OCI-LY1 (cell line): ENCODE measurements around the gene CHEK1.

Experiments used
- H2AFZ ChIP-seq: fragments of 200-600 bp; sonication (generic), shearing (Covaris generic); 2 replicates; pipeline ENCODE4 v1.6.0; 2014; ENCODE audit warnings: antibody characterized with exemption, mild to moderate bottlenecking, low read length
- H3F3A ChIP-seq: fragments of 200-600 bp; sonication (generic), shearing (Covaris generic); 2 replicates; pipeline ENCODE4 v1.6.0; 2014; ENCODE audit warnings: mild to moderate bottlenecking, antibody characterized with exemption, low read length, moderate library complexity; ENCODE audit not compliant: insufficient read depth
- H3K27ac ChIP-seq: fragments of 200-600 bp; sonication (generic); 2 replicates; pipeline ENCODE4 v1.5.1; 2014; ENCODE audit warnings: low read length, mixed run types, mild to moderate bottlenecking, low read depth; ENCODE audit not compliant: poor library complexity, severe bottlenecking
- H3K27me3 ChIP-seq: fragments of 200-600 bp; sonication (generic); 2 replicates; pipeline ENCODE4 v1.6.0; 2014; ENCODE audit warnings: antibody characterized with exemption, mild to moderate bottlenecking, low read length, moderate library complexity; ENCODE audit not compliant: insufficient read depth
- H3K36me3 ChIP-seq: fragments of 200-600 bp; sonication (generic); 2 replicates; pipeline ENCODE4 v1.6.1; 2014; ENCODE audit warnings: mild to moderate bottlenecking, antibody characterized with exemption, low read length, moderate library complexity, mixed read lengths; ENCODE audit not compliant: insufficient read depth
- H3K4me1 ChIP-seq: fragments of 200-600 bp; sonication (generic); 2 replicates; pipeline ENCODE4 v1.5.1; 2014; ENCODE audit warnings: mild to moderate bottlenecking, low read length, moderate library complexity; ENCODE audit not compliant: insufficient read depth, severe bottlenecking
- H3K4me2 ChIP-seq: fragments of 200-600 bp; sonication (generic), shearing (Covaris generic); 2 replicates; pipeline ENCODE4 v1.6.1; 2014; ENCODE audit warnings: low read length
- H3K4me3 ChIP-seq: fragments of 200-600 bp; sonication (generic); 2 replicates; pipeline ENCODE4 v1.5.1; 2014; ENCODE audit warnings: low read length, low read depth, mild to moderate bottlenecking, mixed read lengths; ENCODE audit not compliant: poor library complexity, severe bottlenecking
- H3K79me2 ChIP-seq: fragments of 200-600 bp; shearing (Covaris generic); 2 replicates; pipeline ENCODE4 v1.6.1; 2016; ENCODE audit warnings: mixed run types, low read length, mixed read lengths; ENCODE audit not compliant: insufficient read depth
- H3K9ac ChIP-seq: fragments of 200-600 bp; sonication (generic), shearing (Covaris generic); 2 replicates; pipeline ENCODE4 v1.6.1; 2014; ENCODE audit warnings: mild to moderate bottlenecking, low read length, mixed read lengths
- H3K9me2 ChIP-seq: fragments of 200-600 bp; sonication (generic), shearing (Covaris generic); 2 replicates; pipeline ENCODE4 v1.6.1; 2014; ENCODE audit warnings: low read depth, mild to moderate bottlenecking, low read length, mixed read lengths
- H3K9me3 ChIP-seq: fragments of 200-600 bp; shearing (Covaris generic); 2 replicates; pipeline ENCODE4 v1.6.1; 2014; ENCODE audit warnings: low read length, mixed read lengths
- H4K20me1 ChIP-seq: fragments of 200-600 bp; sonication (generic), shearing (Covaris generic); 2 replicates; pipeline ENCODE4 v1.6.0; 2016; ENCODE audit warnings: mild to moderate bottlenecking, low read length; ENCODE audit not compliant: insufficient read depth
- CTCF ChIP-seq: fragments of 200-600 bp; sonication (generic), shearing (Covaris generic); IDR thresholded peaks from 2 replicates; pipeline ENCODE4 v1.5.1; 2017; ENCODE audit warnings: mild to moderate bottlenecking, antibody characterized with exemption, low read length, moderate library complexity, mixed read lengths
- EZH2 ChIP-seq: fragments of 200-600 bp; sonication (generic), shearing (Covaris generic); IDR thresholded peaks from 2 replicates; pipeline ENCODE4 v1.8.0; 2017; ENCODE audit warnings: borderline replicate concordance, mixed run types, mild to moderate bottlenecking, antibody characterized with exemption, low read length, moderate library complexity, mixed read lengths

The CHEK1 gene

GRCh38 chr11:125638315-125638714, 13.4 kb downstream of the CHEK1 start:
- Histone ChIP-seq H4K20me1 (no peaks in the 10 kb centered on the region), H3K27ac (no peak overlapping the region), H3K4me3 (no peak overlapping the region), H3K4me2 (no peak overlapping the region), H3F3A (no peaks in the 10 kb centered on the region), H2AFZ (no peak overlapping the region), H3K9me2 (no peaks in the 10 kb centered on the region), H3K4me1 (no peaks in the 10 kb centered on the region), H3K79me2 (no peaks in the 10 kb centered on the region), H3K9ac (no peak overlapping the region), H3K36me3 (peaks cover 86% of the 10 kb centered on the region), H3K27me3 (no peaks in the 10 kb centered on the region), H3K9me3 (no peaks in the 10 kb centered on the region)
- TF ChIP-seq EZH2 = no peak
- no peak for TF ChIP-seq CTCF

GRCh38 chr11:125645871-125646270, 20.9 kb downstream of the CHEK1 start:
- Histone ChIP-seq H3K4me2 (no peak overlapping the region), H3K27ac (no peak overlapping the region), H3K27me3 (no peaks in the 10 kb centered on the region), H3K4me1 (no peaks in the 10 kb centered on the region), H4K20me1 (no peaks in the 10 kb centered on the region), H3K4me3 (no peak overlapping the region), H3K79me2 (no peaks in the 10 kb centered on the region), H3F3A (no peaks in the 10 kb centered on the region), H3K9me2 (no peaks in the 10 kb centered on the region), H2AFZ (no peak overlapping the region), H3K9me3 (no peaks in the 10 kb centered on the region), H3K36me3 (peaks cover 88% of the 10 kb centered on the region), H3K9ac (no peak overlapping the region)
- TF ChIP-seq CTCF (no peak), EZH2 (no peak)

GRCh38 chr11:125649465-125650166, 24.7 kb downstream of the CHEK1 start:
- Histone ChIP-seq H3K9me3 (no peaks in the 10 kb centered on the region), H3K9ac (no peak overlapping the region), H3K79me2 (no peaks in the 10 kb centered on the region), H3K4me1 (no peaks in the 10 kb centered on the region), H4K20me1 (no peaks in the 10 kb centered on the region), H3K27me3 (no peaks in the 10 kb centered on the region), H3F3A (no peaks in the 10 kb centered on the region), H3K9me2 (no peaks in the 10 kb centered on the region), H3K27ac (no peak overlapping the region), H3K4me3 (no peak overlapping the region), H3K36me3 (peaks cover 89% of the 10 kb centered on the region), H3K4me2 (no peak overlapping the region), H2AFZ (no peak overlapping the region)
- no peak for TF ChIP-seq EZH2
- no peak for TF ChIP-seq CTCF
